HTR-8/SVneo (cell line): ENCODE data around the gene EPB41L2.
A peak's percentile ranks its signal among the peaks of the same experiment; 100 is the strongest.
"Not testable (repeated sequence)": the region's sequence is repeated elsewhere in the genome, so short reads cannot be mapped to it uniquely, and the experiment has no call there.

ENCODE experiments used
- DNase-seq: peaks from one replicate; pipeline ENCODE4 v3.0.0; 2011; ENCODE audit warnings: low spot score, mixed read lengths; ENCODE audit not compliant: insufficient read length
- FAIRE-seq: peaks from 2 replicates; lab custom pipeline; 2011; peaks lifted over from hg19 to GRCh38; lab: Jason Lieb, UNC

Gene EPB41L2

DNA sequence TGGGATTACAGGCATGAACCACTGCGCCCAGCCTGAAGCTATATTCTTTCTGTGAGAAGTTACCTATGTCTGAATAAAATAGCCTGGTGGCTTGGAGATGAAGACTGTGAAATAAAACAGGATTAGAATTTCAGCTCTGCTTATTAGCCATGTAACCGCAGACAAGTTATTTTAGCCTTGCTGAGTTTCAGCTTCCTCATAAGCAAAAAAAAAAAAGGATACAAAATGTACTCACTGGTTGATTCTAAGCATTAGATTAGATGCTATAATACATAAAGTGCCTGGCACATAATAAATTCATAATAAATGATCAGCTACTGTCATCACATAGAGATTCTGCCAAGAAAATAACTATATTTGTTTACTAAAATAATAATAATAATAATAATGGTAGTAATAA lies 98.8 kb downstream of the EPB41L2 start:
- no peak for DNase-seq
- no peak for FAIRE-seq

DNA sequence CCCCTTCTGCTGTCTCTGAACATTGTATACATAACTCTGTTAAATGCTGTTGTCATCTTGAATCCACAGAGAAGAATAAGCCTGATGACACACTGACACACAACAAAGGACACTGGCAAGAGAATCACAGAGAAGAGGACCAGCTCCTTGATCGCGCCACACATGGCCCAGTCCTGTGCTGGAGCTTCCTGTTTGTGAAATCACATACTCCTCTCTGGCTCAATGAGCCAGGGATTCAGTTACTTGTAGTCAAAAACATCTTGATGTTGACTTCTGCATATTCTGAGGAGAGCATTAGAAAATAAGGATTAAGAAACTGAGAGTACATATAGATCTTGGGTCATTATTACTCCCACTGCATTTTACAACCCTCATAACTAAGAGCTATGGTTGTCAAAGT lies 100.1 kb downstream of the EPB41L2 start:
- FAIRE-seq (no peak), DNase-seq (no peak)

DNA sequence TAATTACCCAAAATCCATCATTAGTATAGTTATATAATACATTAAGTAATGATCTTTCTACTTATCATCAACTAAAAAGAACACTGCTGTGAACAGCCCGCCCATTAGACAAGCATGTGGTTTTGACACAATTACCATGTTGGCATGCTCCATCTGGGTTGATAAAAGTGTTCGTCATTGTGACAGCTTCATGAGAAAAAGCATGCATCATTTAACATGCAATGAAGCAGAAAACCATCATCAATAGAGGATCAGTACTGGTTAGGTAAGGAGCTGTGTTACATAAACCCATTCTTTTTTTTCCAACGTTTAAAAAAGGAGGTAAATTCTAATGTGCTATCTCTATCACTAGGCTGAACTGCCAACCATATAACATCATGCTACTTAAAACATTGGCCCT lies 101.9 kb downstream of the EPB41L2 start:
- no peak for FAIRE-seq
- no peak for DNase-seq

DNA sequence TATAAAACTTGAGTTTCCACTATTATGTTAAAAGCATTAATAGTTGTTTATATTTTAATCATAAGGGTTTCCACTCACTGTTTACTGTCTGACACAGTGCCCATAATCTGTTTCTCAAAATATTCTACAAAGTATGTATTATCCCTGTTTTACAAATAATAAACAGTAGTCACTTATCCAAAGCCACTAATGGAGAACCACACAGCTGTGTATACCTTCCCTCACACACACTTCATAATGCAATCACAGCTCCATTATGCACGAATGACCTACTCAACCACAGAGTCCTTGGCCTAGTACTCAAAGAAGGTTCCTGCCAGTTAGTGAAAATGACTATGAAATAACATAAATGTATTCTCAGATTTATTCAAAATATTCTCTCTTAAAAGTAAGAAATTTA lies 103.1 kb downstream of the EPB41L2 start:
- DNase-seq (no peak), FAIRE-seq (peak; percentile 31)

DNA sequence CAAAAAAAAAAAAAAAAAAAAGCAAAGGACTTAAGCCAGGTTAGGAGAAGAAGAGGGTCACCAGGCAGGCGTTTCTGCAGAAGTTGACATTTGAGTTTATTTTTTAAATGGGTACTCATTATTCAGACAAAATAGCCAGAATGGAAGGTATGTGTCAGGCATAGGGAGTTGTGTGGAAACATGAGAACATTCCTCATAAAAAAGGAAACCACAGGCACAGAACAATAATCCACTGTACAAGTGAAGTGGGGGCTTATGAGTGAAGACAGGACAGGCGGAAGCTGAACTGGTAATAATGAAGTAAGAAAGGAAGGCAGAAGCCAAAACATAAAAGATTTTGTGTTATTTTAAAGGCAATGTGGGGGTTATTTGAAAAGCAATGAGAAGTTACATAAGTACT lies 104.6 kb downstream of the EPB41L2 start:
- FAIRE-seq: no peak
- no peak for DNase-seq

DNA sequence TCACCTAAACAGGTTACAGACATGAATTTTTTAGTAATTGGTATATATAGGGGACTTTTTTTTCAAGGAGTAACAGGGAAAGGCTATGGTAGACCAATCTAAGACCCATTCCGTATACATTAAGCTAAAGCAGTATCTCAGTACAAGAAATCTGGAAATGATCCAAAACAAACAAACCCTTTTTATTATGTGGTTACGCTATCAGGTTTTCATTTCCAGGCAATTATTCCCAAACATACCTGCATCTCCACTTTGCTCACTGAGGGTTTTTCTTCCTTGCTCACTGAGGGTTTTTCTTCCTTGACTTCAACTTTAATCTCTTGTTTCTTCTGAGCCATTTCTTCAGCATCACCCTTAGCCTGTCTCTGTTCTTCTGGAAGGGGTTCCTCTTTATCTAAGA lies 107.3 kb downstream of the EPB41L2 start:
- no peak for FAIRE-seq
- DNase-seq: no peak

DNA sequence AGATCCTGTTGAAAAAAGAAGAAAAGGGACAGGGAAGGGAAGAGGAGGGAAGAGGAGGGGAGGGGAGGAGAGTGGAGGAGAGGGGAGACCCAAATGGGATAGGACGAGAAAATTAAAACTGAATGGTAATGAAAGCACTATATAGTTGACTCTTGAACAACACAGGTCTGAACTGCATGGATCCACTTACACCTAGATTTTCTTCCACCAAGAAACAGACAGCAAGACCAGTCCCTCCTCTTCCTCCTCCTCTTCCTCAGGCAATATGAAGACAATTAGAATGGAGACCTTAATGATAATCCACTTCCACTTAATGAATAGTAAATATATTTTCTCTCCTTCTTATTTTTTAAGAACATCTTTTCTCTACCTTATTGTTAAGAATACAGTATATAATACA lies 113.5 kb downstream of the EPB41L2 start:
- FAIRE-seq: no peak
- DNase-seq: no peak

DNA sequence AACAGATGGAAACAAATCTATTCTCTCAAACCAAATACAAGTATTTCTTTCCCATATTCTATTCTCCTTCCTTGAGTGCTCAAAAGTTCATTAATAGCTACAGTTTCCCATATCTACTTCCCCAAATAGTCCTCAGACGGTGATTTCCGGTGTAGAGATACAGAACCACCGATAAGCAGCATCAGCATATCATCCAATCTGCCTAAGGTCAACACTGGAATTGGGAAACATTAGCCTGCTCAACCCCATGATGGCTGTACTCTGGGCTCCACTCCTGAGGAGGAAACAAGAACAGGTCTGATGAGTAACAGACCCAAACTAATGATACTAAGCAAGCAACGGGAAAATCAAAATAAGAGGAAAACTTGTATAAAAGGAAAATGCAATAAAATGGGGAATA lies 115.6 kb downstream of the EPB41L2 start:
- no peak for FAIRE-seq
- no peak for DNase-seq

DNA sequence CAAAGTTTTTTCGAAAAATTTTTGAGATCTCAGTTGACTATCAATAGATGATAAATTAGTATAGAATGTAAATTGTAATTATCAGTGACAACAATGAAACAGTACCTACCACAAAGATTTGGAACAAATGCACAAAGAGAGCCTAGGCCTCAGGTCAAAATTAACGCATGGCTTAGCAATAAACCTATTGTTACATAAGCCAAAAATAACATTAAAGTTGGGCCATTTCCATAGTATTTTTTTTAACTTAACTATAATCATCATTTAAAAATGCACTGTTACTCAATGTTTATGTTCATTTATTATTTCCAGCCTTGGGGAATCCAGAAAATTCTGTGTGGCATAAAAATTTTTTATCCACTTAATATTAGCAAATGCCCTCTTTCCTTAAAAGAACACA lies 117.0 kb downstream of the EPB41L2 start:
- no peak for FAIRE-seq
- no peak for DNase-seq

DNA sequence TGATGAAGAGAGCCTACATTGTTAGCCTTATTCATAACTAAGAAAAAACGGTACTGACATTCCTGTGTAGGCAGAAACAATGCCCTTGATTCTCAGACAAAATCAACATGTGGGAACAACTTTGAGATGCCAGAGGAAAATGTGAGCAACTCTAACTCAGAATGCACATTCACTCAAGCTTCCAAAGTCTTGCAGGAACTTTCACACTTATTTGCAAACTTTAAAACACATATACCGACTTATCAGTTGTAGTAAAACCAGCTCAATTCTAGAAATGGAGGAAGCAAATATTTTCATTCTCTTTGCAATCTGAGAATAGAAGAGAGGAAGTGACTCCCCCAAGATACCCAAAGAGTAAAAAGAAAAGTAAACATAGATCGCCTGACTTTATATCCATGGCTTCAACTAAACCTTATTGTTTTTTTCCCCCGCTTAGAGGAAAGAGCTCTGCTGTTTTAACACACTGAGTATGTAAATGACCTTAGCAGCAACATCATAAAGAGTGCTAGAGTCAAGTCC lies 117.6 kb downstream of the EPB41L2 start:
- DNase-seq (no peak), FAIRE-seq (no peak)

DNA sequence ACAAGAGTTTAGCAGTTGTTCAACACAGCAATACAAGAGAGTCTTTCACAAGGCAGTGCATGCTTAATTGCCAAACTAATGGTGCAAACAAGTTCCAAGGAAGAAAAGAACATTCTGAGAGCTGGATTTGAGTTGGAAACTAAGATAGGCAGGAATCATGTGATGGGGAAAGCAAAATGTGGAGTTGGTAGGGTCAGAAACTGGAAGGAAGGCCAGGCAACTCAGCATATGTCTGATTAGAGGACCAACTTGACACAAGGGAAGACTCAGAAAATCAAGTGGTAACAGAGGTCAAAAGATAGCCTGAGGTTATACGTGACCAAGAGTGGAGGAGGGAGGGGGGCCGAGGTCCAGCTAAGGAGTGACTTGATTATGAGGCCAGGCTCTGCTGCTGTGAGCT lies 118.6 kb downstream of the EPB41L2 start:
- FAIRE-seq (no peak), DNase-seq (no peak)

DNA sequence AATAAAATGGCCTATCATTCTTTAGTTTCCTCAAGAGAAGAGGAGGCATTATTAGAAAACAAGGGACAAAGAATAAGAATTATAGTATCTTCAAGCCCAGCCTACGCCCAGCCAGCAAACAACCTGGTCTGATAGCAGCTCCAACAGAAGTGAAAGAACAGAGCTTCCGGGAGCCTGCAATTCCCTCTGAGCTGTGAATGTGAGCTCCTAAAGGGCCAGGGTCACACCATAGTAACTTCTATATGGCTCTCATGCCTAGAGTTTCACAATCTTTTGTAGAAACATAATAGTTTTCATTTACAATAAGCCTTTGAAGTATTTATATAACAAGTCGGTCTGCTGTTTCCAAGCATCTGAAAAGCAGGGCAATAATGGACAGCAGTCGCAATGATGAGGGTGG lies 119.3 kb downstream of the EPB41L2 start:
- no peak for FAIRE-seq
- DNase-seq: no peak

DNA sequence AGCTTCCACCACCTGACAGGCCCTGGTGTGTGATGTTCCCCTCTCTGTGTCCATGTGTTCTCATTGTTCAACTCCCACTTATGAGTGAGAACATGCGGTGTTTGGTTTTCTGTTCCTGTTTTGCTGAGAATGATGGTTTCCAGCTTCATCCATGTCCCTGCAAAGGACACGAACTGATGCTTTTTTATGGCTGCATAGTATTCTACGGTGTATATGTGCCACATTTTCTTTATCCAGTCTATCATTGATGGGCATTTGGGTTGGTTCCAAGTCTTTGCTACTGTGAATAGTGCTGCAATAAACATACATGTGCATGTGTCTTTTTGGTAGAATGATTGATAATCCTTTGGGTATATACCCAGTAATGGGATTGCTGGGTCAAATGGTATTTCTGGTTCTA lies 120.3 kb downstream of the EPB41L2 start:
- not testable (repeated sequence) for FAIRE-seq, DNase-seq

DNA sequence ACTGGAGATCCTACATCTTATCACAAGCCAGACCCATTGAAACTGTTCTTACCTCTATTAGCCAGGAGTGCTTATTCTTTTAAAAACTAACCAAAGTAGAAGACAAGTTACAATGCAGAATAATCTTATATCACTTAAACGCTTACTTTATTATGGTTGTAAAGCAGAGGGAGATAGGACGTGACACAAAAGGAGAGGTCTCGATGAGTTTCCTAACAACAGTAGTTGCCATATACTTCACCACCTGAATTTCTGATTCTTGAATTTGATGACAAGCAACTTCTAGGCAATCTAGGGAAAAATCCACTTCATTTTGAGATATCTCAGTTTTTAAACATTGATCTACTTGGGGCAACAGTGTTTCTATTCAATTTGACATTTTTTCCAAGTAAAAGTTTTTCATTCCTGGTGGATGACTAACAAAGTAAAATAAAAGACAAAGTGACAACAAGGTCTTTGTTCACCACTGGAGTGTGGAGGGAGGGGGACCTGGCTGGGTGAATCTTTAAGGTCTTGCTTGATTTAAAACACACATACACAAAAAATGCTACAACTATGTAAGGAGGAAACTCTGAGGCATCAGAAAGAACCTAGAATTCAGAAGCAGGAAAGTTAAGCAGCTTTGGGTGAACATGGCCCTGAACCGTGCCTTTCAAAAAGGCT lies 125.0 kb downstream of the EPB41L2 start:
- no peak for DNase-seq
- no peak for FAIRE-seq

DNA sequence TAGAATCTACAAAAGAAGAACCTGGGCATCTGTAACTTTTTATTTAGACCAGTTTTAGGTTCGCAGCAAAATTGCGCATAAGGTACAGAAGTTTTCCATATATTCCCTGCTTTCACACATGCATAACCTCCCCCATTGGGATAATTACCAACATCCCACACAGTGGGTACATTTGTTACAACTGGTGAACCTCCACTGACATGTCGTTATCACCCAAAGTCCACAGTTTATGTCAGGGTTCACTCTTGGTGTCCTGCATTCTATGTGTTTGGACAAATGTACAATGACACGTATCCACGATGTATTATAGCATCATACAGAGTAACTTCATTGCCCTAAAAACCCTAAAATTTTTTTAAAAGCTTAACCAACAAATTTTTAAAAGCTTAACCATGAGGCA lies 126.1 kb downstream of the EPB41L2 start:
- DNase-seq: no peak
- no peak for FAIRE-seq

DNA sequence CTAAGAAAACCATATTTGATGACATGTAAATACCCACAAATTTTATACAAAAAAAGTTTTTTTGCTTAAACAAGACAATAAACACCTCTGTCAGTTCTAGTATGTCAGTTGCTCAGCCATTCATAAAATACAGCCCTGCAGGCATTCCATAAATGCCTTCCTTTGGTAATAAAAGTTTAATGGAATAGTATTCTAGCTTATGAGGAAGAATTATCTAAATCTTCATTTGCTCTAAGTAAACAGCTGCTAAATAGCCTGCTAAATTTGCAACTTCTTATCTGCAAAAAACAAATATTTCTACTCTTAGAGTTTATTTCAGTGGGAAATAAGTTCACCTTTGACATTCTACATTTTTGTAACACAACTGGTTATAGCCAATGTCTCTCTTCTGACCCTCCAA lies 127.1 kb downstream of the EPB41L2 start:
- FAIRE-seq (no peak), DNase-seq (no peak)

DNA sequence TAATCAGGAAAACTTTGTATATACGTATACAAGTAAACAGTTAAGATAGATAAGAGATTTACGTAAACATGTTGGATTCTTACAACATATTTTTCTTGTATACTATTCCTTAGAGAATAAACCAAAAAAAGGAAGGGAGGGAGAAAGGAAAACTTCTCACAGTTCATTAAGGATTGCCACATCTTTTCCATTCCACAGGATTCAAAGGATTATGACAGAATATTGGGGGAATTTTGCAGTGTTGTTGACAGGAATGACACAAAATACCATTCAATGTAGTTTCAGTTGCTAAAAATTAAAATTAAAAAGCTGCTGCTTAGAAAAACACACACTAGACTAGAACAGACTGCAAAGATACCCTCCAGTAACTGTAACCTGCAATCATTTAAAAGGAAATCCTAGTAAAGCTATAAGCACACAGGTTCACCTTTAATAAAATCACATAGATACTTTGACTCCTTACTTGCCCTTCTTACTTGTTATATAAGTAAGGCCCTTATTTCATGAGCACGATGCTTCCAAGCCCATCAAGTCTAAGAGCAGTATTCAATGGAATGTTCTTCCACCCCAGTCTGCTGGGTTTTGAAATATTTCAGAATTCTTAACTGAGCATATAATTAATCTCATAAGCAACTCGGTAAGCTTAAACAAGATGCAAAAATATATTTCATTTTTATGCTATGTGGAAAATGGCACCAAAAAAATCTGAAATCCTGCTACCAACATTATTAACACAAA lies 128.0 kb downstream of the EPB41L2 start:
- FAIRE-seq (no peak), DNase-seq (no peak)

DNA sequence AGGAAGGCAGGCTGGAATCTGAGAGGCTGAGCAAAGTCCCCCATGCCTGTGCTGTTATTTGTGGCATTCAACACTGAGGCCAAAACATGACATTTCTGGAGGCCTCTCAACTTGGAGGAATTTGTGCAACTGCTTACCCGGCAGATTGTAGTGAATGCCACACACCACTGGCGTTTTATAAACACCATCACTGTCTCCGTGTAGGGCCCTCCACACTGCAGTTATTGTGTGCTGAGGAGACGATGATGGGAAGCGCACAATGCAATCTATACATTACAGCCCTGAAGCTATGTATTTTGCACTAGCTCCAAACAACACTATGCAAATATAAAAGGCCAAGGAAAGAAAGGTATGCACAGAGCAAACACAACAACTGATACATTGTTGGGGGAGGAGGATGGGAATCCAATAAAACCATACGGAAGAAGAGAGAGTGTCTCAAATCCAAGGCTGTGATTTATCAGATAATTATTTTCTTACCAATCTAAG lies 129.3 kb downstream of the EPB41L2 start:
- no peak for DNase-seq

DNA sequence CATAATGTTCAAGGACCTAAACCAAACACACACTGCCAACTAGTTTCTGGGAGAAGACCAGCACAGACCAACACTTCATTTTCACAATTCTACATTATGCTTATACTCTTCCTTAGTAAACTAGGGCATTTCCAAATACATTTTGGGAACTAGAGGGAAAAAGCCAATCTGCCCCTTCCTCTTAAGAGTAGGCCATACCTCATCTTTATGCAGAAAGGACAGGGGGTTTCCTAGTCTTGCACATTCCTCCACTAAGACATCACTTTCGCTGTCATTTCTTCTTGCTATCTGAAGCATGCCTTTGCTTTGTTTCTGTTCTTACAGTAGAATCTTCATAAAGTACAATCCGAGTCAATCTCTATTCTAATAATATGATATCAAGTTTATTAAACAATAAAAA lies 130.1 kb downstream of the EPB41L2 start:
- no peak for DNase-seq
- no peak for FAIRE-seq

More for the DNA sequence above, 129.3 kb downstream of the EPB41L2 start:
- FAIRE-seq: peak; percentile 77

DNA sequence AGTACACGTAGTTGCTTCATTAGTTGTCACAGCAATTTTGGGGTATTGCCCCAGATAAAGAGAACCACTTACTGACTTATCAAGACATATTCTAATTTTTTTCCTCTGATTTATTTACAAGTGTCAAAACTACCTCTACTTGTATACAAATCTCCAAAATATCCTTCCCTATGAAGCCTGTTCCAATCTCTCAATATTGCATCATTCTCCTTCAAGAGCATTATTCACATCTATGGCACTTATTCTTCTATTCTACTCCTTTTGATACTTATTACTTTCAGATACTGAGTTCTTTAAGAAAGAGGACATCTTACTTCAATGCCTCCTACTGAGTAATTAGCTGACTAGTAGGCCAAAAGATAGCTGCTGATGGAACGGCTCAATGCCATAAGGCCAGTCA lies 130.6 kb downstream of the EPB41L2 start:
- no peak for FAIRE-seq
- DNase-seq: no peak

DNA sequence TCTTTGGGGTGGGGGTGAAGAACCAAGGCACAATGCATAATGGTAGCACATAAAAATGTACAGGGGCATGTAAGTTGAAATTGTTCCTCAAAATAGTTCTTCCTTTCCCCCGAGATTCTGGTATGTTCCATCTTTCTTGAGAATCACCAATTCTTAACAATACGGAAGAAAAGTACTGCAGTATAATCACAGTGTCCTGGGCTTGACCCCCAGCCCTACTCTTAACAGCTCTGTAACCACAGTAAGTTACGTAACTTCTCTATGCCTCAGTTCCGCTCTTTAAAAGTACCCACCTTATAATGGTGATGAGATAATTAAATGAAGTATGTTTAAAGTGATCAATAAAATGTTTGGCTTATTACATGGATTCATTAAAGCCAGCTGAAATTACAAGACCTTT lies 131.4 kb downstream of the EPB41L2 start:
- FAIRE-seq: no peak
- DNase-seq: no peak
